ES-I3 (cell line): ENCODE results near the gene ZIC1.
A peak's percentile ranks its signal among the peaks of the same experiment; 100 is the strongest.

Experiments used
- H3K36me3 ChIP-seq: 2 replicates; pipeline ENCODE4 v1.6.1; 2013; ENCODE audit warnings: mild to moderate bottlenecking, low read length, control low read depth, moderate library complexity; ENCODE audit not compliant: insufficient read depth
- H3K4me1 ChIP-seq: 2 replicates; pipeline ENCODE4 v1.6.1; 2013; ENCODE audit warnings: mild to moderate bottlenecking, control low read depth, low read length; ENCODE audit not compliant: insufficient read depth
- H3K9ac ChIP-seq: 2 replicates; pipeline ENCODE4 v1.6.1; 2013; ENCODE audit warnings: low read depth, mild to moderate bottlenecking, low read length, moderate library complexity
- H3K9me3 ChIP-seq: 2 replicates; pipeline ENCODE4 v1.6.1; 2013; ENCODE audit warnings: mild to moderate bottlenecking, low read length, moderate library complexity; ENCODE audit not compliant: control insufficient read depth, insufficient read depth

The ZIC1 gene

GRCh38 chr3:147414390-147415138, 5.4 kb downstream of the ZIC1 start:
- Histone ChIP-seq H3K36me3 (no peaks in the 10 kb centered on the region), H3K4me1 (peaks cover 7% of the 10 kb centered on the region), H3K9me3 (no peaks in the 10 kb centered on the region), H3K9ac (no peak overlapping the region)

GRCh38 chr3:147415286-147415685, 6.1 kb downstream of the ZIC1 start:
- no peaks in the 10 kb centered on the region for H3K9me3 ChIP-seq
- peaks cover 7% of the 10 kb centered on the region for H3K4me1 ChIP-seq
- H3K36me3 ChIP-seq = no peaks in the 10 kb centered on the region
- no peak overlapping the region for H3K9ac ChIP-seq

GRCh38 chr3:147415874-147416273, 6.7 kb downstream of the ZIC1 start:
- H3K9me3 ChIP-seq = no peaks in the 10 kb centered on the region
- no peaks in the 10 kb centered on the region for H3K36me3 ChIP-seq
- peaks cover 7% of the 10 kb centered on the region for H3K4me1 ChIP-seq
- H3K9ac ChIP-seq = no peak overlapping the region

GRCh38 chr3:147416931-147417330, 7.8 kb downstream of the ZIC1 start:
- H3K9me3 ChIP-seq = no peaks in the 10 kb centered on the region
- H3K9ac ChIP-seq = no peak overlapping the region
- no peaks in the 10 kb centered on the region for H3K36me3 ChIP-seq
- peaks cover 7% of the 10 kb centered on the region for H3K4me1 ChIP-seq

- no peaks in the 10 kb centered on the region for H3K9me3 ChIP-seq
- H3K4me1 ChIP-seq = peaks cover 13% of the 10 kb centered on the region
- H3K36me3 ChIP-seq = no peaks in the 10 kb centered on the region
- H3K9ac ChIP-seq = no peak overlapping the region
Observed at GRCh38 chr3:147417551-147418295, 8.6 kb downstream of the ZIC1 start.

- Histone ChIP-seq H3K9ac (peak overlapping the region; percentile 52; the same call in 1 of the 2 replicates), H3K9me3 (no peaks in the 10 kb centered on the region), H3K4me1 (peaks cover 13% of the 10 kb centered on the region), H3K36me3 (no peaks in the 10 kb centered on the region)
Observed at GRCh38 chr3:147418371-147418781, 9.2 kb downstream of the ZIC1 start.

- peak overlapping the region; percentile 52; the same call in 1 of the 2 replicates for H3K9ac ChIP-seq
- H3K36me3 ChIP-seq = no peaks in the 10 kb centered on the region
- no peaks in the 10 kb centered on the region for H3K9me3 ChIP-seq
- H3K4me1 ChIP-seq = peaks cover 12% of the 10 kb centered on the region; the same call in 1 of the 2 replicates
Observed at GRCh38 chr3:147418808-147419701, 9.9 kb downstream of the ZIC1 start.

GRCh38 chr3:147419781-147420224, 10.6 kb downstream of the ZIC1 start:
- H3K9me3 ChIP-seq = no peaks in the 10 kb centered on the region
- H3K4me1 ChIP-seq = peaks cover 9% of the 10 kb centered on the region; the same call in 1 of the 2 replicates
- peak overlapping the region; percentile 52; the same call in 1 of the 2 replicates for H3K9ac ChIP-seq
- no peaks in the 10 kb centered on the region for H3K36me3 ChIP-seq

GRCh38 chr3:147420353-147421183, 11.4 kb downstream of the ZIC1 start:
- no peaks in the 10 kb centered on the region for H3K36me3 ChIP-seq
- H3K9me3 ChIP-seq = no peaks in the 10 kb centered on the region
- peaks cover 9% of the 10 kb centered on the region; the same call in 1 of the 2 replicates for H3K4me1 ChIP-seq
- H3K9ac ChIP-seq = peak overlapping the region; percentile 29; the same call in 1 of the 2 replicates

GRCh38 chr3:147421184-147421912, 12.2 kb downstream of the ZIC1 start:
- no peaks in the 10 kb centered on the region for H3K9me3 ChIP-seq
- H3K4me1 ChIP-seq = peaks cover 6% of the 10 kb centered on the region; the same call in 1 of the 2 replicates
- no peaks in the 10 kb centered on the region for H3K36me3 ChIP-seq
- peak overlapping the region; percentile 29; the same call in 1 of the 2 replicates for H3K9ac ChIP-seq

- Histone ChIP-seq H3K4me1 (peaks cover 6% of the 10 kb centered on the region; the same call in 1 of the 2 replicates), H3K9me3 (no peaks in the 10 kb centered on the region)
Observed at GRCh38 chr3:147422196-147422595, 13.0 kb downstream of the ZIC1 start.

GRCh38 chr3:147422601-147423536, 13.7 kb downstream of the ZIC1 start:
- H3K36me3 ChIP-seq = no peaks in the 10 kb centered on the region
- peaks cover 6% of the 10 kb centered on the region; the same call in 1 of the 2 replicates for H3K4me1 ChIP-seq
- no peaks in the 10 kb centered on the region for H3K9me3 ChIP-seq
- H3K9ac ChIP-seq = peak overlapping the region; percentile 10; the same call in 1 of the 2 replicates

More at GRCh38 chr3:147422196-147422595, 13.0 kb downstream of the ZIC1 start:
- Histone ChIP-seq H3K9ac (no peak overlapping the region), H3K36me3 (no peaks in the 10 kb centered on the region)
